ENCODE results near the gene ABCC6.

DNA sequence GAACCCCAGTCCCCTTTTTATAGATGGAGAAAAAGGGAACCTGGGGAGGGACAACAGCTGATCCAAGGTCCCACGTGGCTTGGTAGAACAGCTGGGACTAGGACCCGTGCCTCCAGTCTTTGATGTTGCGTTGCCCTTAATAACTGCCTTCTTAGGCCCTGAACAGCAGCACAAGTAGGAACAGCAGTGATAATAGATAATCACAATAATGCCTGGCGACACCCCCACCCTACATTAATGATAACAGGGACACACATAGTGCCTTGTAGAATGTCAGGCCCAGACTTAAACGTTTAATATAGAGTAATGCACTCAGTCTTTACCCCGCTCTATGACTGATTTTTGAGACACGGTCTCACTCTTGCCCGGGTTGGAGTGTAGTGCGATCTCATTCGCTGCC is 96.4 kb downstream of the ABCC6 start:
- TF ChIP-seq, protein P1, sequence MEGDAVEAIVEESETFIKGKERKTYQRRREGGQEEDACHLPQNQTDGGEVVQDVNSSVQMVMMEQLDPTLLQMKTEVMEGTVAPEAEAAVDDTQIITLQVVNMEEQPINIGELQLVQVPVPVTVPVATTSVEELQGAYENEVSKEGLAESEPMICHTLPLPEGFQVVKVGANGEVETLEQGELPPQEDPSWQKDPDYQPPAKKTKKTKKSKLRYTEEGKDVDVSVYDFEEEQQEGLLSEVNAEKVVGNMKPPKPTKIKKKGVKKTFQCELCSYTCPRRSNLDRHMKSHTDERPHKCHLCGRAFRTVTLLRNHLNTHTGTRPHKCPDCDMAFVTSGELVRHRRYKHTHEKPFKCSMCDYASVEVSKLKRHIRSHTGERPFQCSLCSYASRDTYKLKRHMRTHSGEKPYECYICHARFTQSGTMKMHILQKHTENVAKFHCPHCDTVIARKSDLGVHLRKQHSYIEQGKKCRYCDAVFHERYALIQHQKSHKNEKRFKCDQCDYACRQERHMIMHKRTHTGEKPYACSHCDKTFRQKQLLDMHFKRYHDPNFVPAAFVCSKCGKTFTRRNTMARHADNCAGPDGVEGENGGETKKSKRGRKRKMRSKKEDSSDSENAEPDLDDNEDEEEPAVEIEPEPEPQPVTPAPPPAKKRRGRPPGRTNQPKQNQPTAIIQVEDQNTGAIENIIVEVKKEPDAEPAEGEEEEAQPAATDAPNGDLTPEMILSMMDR (conservative IDR thresholded peaks at IDR 0.05; ENCODE audit: low read depth, low read length): no peak
- TF ChIP-seq EZH2 (IDR thresholded peaks at IDR 0.05; ENCODE audit: borderline replicate concordance, low read depth, low read length, poor library complexity, severe bottlenecking): no peak
